AG08396 (cell line): ENCODE measurements around the gene GEMIN7.

Source experiments
- DNase-seq: peaks from one replicate; pipeline ENCODE4 v3.0.0; 2012; ENCODE audit warnings: low spot score, mixed read lengths

GEMIN7 gene, protein sequence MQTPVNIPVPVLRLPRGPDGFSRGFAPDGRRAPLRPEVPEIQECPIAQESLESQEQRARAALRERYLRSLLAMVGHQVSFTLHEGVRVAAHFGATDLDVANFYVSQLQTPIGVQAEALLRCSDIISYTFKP

DNA sequence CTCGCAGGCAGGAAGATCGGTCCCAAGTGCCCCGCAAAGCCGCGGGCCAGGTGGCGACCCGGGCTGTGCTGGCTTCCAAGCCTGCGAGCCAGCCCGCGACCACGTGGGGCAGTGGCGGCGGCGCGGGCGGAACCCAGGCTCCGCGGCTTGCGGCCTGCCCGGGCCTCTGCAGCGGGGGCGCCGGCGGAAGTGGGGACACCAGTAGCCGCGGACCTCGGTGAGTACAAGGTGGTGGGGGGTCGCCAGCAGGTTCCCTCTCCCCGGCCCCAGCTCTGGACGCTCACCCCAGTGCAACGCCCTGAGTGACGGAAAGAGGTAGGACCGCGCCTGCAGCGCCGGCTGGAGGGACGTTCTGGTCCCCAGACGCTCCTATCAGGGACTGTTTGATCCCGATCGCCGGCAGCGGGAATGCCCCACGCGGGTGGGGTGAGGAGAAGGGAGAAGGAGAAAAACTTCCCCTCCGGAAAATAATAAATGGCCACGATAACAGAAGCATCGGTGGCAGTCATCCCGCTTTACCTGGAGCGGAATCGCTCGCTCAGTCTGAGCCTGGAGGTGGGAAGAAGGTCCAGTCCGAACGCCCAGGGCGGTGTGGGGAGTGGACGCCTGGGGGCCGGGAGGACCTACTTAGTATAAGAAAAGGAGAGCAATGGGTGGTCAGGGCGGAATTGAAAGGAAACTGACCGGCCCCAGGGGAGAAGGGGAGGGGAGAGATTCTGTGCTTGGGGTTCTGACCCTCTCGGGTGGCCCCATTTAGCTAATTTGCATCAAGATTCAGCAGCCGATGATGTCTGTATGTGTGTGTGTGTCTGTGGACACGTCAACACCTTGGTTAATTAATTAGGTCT is at the start of gene GEMIN7:
GEMIN7 (plus strand) TSS at position 198 of the 848 bp plus-strand sequence. CDS start 10,855 bp downstream, outside the sequence.
- peak; percentile 93 for DNase-seq

DNA sequence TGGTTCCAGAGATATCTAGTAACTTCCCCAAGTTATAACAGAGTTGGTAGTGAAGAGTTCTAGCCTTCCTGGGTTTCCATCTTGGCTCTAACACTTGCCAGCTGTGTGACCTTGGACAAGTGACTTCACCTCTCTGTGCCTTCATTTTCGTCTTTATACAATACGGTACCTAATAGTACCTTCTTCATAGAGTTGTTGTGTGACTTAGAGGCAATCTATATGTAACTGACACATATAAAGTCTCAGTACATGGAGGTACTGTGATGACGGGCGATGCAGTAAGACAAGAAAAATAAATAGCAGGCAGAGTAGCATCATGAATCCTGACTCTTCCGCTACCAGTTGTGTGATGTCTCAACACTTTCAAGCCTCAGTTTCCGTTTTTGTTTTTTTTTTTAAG is 48.2 kb upstream of the GEMIN7 start:
- no peak for DNase-seq

DNA sequence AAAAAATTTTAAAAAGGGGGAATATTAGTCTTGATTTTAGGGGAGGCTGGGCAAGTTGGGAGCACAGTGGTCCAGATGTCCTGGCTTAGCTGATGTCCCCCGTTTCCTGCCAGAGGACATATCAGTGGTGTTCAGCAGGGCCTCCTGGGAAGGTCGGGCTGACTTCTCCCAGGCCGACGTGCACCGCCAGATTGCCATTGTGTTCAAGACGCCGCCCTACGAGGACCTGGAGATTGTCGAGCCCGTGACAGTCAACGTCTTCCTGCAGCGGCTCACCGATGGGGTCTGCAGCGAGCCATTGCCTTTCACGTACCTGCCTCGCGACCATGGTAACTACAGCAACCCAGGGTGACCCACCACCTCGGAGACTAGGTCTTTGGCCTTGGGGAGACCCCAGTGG is 46.6 kb upstream of the GEMIN7 start:
- DNase-seq: no peak

DNA sequence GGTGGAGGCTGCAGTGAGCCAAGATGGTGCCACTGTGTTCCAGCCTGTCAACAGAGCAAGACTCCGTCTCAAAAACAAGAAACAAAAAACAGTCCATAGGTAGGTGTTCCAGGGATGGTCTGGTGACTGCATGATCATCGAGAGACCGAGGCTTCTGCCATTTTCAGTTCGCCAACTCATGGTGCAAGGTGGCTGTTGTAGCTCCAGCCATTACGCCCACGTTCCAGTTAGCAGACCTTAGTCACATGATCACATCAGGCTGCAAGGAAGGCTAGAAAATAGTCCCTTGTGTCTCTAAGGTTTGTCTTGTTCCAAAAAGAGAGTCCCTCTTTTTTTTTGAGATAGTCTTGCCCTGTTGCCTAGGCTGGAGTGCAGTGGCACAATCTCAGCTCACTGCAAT is 43.3 kb upstream of the GEMIN7 start:
- no peak for DNase-seq

DNA sequence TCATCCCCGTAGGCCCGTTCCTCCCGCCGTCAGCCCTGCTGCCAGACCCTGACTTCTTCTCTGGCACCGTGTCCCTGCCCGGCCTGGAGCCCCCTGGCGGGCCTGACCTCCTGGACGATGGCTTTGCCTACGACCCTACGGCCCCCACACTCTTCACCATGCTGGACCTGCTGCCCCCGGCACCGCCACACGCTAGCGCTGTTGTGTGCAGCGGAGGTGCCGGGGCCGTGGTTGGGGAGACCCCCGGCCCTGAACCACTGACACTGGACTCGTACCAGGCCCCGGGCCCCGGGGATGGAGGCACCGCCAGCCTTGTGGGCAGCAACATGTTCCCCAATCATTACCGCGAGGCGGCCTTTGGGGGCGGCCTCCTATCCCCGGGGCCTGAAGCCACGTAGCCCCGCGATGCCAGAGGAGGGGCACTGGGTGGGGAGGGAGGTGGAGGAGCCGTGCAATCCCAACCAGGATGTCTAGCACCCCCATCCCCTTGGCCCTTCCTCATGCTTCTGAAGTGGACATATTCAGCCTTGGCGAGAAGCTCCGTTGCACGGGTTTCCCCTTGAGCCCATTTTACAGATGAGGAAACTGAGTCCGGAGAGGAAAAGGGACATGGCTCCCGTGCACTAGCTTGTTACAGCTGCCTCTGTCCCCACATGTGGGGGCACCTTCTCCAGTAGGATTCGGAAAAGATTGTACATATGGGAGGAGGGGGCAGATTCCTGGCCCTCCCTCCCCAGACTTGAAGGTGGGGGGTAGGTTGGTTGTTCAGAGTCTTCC is 41.5 kb upstream of the GEMIN7 start:
- no peak for DNase-seq

DNA sequence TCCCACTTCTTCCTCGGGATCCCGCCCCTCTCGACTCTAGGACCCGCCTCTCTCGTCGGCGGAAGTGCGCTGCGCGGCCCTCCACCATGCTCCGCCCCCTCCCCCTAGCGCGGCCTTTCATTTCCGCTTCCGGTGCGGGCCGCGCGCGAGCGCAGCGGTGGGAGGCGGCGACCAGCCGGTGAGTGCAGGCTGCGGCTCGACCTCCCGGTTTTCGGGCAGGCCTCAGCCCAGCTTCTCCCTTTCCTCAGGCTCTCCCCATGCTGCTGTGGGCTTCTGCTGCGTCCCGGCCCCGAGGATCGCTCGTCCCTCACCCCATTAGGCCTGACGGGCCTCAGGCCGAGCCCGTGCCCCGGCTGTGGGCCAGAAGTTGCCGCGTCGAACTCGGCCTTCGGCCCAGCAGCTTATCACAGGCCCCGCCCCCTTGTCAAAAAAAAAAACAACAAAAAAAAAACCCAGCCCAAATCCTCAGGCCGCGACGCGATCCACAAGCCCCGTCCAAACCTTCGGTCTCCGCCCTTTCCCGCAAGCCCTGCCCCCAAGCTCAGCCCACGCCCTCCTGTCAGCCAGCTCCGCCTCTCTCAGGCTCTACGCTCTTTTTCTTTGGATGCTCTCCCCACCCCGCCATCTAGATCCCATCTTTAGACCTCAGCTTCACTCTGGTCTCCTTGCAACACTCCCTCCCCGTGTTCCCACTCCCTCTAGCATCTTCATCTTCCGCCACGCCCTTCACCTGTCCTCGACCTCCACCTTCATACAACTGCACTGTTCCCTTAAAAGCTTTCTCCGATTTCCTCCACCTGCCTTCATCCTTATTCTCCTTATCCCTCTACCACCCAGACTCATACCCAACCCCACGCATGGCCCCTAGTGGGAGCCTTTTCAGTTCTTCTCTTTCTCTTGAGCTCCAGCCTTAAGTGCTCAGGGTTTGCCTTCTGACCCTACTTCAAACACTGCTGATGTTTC is 39.8 kb upstream of the GEMIN7 start, which contains the start of gene CLASRP:
CLASRP (plus strand) TSS at position 115 of the 963 bp plus-strand sequence. CDS start 1,168 bp downstream, outside the sequence.
- DNase-seq: peak; percentile 95

DNA sequence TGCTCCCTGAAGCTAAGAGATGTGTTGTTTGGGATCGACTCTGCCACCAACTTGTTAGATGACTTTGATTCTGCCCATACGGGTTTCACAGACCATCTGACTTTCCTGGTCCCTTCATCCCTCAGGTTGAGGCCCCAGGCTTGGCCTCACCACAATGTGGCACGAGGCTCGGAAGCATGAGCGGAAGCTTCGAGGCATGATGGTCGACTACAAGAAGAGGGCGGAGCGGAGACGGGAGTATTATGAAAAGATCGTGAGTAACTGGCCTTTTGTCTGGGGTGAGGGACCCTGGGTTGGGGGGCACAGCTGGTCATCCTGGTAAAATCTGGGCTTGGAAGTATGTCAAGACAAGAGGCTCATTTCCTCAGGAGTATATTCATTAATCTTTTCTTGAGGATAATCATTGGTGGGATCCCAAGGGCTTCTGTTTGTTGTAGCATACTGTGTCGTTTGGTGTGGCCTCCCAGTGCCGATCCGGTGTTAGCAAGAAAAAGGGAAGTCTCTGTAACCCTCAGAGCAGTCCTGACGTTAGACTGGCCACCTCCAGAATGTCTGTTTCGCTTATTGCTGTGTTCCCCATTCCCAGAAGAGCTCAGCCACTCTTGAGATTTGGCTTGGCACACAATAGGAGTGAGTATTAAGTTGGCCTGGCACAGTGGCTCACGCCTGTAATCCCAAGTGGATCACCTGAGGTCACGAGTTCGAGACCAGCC is 38.8 kb upstream of the GEMIN7 start:
- no peak for DNase-seq

DNA sequence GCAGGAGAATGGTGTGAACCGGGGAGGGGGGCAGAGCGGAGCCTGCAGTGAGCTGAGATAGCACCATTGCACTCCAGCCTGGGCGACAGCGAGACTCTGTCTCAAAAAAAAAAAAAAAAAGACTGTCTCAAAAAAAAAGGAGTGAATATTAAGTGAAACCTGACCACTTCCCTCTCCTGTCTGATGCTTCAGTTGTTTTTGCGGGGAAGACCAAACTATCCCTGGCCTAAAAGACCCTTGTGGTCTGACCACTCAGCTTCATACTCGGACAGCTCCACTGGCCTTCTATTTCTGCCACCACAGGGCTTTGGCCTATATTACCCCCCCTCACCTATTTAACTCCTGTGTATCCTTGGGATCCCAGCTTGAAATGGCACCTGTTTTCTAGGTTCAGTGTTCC is 37.9 kb upstream of the GEMIN7 start:
- DNase-seq: no peak

DNA sequence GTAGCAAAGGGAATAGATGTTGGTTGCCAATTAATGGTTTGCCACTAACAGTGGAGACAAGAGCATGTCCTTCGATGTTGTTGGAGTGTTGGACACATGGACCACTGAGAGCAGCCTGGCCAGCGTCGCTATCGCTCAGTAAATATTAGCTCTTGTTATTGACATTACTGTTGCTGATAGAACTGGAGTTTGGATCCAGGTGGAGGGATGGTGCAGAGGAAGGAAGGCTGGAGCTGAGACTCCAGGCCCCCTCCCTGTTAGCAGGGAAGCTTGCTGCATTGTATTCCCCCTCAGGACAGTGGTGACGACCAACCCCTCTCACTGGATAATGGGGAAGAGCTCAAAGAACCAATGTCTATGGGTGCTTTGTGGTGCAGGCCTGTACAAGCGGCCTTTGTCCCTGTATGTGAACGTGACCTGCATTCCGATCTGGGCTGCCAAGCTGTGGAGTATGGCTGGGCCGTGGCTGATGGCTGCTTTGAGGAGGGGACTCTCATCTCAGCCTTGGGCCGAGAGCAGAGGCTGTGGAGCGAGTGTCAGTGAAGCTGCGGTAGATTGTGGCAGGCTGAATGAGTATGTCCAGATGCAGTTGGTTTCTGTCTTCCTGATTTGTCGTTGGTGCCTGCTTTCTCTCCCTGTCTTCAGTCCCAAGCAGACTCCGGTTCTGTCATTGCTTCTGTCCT is 33.2 kb upstream of the GEMIN7 start:
- DNase-seq: no peak

DNA sequence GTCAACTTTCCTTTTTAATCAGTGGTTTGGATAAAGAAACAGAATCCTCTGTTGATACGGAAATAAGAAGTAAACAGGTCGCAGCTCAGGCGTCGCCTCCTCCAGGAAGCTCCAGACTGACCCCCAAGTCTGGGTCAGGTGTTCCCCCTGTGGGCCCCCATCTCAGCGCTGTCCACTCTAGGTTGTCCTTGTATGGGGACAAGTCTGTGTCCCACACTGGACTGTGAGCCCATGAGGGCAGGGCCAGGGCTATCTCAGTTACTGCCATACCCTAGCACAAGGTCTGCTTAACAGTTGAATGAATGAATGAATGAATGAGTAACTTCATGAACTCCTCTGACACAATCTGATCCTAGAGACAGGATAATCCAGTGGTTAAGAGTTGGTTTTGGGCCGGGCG is 32.7 kb upstream of the GEMIN7 start:
- no peak for DNase-seq

DNA sequence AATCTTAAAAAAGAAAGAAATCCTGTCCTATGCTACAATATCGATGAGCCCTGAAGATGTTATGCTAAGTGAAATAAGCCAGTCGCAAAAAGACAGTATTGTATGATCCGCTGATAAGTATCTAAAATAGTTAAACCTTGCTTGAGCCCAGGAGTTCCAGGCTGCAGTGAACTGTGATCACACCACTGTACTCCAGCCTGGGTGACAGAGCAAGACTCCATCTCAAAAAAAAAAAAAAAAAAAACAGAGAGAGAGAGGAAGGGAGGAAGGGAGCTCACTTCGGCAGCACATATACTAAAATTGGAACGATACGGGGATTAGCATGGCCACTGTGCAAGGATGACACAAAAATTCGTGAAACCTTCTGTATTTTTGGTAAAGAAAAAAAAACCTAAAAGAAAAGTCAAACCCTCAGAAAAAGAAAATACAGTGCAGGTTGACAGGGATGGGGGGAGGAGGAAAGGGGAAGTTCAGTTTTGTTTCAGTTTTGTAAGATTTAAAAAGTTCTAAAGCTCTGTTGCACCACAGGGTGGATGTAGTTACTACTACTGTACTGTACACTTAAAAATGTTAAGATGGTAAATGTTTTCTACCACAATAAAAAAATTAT is 31.8 kb upstream of the GEMIN7 start:
- DNase-seq: no peak

DNA sequence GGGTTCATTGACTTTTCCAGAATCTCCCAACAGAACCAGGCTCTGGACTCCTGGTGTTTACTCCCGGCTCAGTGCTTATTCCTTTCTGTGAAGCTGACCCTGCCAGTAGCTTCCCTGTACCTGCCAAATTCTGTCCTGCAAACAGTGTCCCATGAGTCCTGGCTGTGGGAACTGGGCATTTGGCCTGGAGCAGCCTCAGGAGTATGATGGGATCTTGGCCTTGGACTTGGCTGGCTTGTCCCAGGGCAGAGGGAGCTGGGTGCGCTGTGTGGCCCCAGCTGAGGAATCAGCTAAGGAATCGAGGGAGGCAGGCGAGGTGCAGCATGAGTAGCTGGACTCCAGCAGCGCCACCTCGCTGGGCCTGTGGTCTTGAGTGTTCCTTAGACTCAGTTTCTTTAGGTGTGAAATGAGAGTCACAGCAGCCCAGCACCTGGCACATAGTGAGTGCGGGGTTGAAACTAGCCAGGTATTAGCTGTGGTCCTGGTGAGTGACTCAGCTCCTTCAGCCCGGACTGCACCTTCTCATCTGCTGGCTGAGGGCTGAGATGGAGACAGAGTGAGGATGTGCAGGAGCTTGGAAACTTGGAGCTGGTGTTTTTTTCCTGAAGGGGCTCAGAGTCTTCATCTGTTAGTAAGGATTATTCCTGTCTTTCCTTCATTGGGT is 29.9 kb upstream of the GEMIN7 start:
- no peak for DNase-seq

DNA sequence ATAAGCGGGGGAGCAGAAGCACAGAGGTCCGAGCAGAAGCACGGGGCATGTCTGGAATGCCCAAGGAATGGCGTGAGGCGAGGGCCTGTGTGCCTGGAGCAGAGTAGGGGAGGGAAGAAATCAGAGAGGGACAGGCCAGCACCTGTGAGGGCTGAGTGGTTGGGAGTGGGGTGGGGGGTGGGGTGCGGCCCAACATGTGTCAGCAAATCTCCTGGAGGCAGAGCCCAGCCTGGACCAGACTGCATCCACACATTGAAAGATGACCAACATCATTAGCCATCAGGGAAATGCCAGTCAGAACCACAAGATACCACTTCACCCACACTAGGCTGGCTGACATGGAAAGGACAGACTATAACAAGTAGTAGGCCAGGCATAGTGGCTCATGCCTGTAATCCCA is 29.0 kb upstream of the GEMIN7 start:
- no peak for DNase-seq

DNA sequence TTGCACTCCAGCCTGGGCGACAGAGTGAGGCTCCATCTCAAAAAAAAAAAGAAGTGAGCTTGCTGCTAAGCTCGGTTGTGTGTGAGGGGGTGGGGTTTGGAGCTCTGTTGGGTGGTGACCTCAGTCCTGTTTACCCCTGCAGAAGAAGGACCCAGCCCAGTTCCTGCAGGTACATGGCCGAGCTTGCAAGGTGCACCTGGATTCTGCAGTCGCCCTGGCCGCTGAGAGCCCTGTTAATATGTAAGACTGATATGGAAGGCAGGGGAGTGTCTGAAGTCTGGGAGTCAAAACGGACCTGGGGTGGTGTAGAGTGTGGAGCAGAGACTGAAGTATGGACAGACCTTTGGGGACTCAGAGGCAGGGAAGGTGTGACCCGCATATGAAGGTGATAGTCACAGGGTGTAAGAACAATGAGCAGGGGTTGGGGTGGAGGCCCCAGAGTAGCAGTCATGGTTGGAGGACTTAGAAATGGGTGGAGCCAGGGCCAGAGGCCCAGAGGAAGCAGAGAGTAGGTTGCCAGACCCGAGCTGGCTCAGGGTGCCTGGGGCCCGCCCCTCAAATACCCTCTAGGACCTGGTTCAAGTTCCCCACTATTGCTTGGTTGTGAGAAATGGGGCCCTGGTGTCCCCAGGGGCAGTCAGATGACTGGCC is 27.0 kb upstream of the GEMIN7 start:
- DNase-seq: no peak

DNA sequence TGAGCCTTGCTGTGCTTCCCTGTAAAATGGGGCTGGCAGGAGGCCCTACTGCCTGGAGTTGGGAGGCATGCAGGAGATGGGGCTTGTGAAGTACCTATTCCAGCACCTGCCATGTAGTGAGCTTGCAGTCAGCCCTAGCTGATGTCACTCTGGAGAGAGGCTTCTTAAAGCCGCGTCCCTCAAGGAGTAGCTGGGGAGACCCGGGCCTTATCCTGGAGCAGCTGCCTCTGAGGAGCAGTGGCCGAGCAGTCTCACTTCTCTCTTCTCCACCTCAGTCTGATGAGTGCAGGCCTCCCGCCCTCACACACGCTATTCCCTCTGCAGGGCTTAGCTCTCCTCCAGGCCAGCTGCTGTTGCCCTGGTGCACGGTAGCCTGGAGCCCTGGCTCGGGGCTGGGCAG is 22.2 kb upstream of the GEMIN7 start:
- DNase-seq: no peak

DNA sequence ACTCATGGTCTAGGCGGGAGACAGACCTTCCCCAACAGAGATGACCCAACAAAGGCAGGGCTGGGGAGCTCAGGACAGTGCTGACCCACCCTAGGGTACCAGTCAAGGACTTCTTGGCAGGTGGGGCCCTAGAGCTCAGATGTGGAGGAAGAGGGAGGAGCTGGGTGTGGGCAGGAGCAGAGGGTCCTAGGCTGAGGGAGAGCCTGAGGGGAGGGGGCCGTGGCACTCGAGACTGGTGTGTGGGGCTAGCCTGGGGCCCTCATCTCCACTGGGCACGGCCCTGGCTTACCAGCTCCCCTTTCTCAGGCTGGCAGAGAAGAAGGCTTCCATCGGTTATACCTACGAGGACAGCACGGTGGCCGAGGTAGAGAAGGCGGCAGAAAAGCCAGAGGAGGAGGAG is 21.6 kb upstream of the GEMIN7 start:
- no peak for DNase-seq

DNA sequence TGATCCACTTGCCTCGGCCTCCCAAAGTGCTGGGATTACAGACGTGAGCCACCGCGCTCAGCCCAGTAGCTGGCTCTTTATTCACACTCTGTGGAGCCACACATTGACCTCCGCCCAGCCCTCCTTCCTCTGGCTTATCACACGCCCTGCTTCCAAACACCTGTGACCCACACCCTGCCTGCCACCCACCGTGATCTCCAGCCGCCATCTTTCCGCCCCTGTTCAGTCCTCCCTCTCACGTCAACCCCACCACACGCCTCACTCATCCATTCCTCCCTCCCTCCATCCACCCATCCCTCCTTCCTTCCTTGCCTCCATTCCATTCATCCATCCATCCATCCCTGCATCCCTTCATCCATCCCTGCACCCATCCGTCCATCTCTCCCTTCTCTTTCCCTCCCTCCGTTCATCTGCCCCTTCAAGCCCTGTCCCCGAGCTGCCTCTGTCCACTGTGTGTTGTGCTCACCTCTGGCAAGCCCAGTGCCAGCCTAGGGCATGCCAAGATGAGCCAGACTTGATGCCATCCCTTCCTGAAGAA is 20.4 kb upstream of the GEMIN7 start:
- no peak for DNase-seq

DNA sequence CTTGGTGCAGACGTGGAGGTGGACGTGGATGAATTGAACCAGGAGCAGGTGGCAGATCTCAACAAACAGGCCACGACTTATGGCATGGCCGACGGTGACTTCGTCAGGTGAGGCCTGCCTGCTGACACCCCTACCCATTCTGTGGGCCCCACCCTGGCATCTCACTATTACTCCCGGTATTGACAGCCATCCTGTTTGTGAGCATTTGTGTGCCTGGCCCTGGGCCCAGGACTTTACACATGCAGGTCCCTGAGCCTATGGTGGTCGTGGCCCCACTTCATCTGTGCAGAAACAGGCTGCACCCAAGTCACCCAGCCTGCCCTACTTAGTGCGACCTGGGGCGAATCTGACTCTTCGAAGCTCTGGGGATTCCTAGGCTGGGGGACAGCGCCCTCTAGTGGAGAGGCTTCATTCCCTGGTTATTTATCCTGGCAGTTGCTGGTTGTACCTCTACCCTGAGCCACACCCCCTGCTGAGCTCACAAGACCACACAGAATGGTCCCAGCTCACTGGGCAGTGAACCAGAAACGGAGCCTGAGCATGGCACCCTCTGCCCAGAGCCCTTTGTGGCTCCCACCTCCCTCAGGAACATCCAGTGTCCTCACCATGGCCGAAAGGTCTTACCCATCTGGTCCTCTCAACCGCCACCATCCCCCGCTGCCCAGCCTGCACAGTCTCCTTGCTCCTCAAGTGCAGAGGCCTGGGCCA is 19.6 kb upstream of the GEMIN7 start:
- peak; percentile 85 for DNase-seq
